ENCODE data around the gene CCDC40.
A peak's percentile ranks its signal among the peaks of the same experiment; 100 is the strongest.

The CCDC40 gene

DNA sequence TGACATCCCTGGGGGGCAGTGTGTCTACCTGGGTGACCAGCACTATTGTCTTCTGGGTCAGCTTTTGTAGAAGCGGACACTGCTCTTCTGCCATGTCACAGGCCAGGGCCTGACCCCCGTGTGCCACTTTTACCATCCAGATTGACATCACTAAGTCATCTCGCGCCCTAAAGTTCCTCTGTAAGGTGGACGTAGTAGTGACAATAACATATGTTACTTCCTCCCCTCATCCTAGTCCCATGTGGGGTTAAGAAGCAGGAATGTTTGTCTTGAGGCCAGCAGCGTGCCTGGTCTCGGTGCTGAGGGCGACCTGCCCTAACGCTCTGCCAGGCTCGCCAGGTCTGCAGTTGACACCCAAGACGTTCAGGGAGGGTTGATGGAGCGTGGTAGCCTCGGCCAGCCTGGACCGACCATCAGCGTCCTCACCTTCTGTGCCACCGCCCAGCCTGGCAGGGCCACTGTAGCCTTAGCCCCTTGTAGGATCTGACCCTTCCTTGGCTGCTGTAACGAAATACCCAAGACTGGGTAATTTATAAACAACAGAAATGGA is 85.7 kb downstream of the CCDC40 start:
- TF ChIP-seq, protein P1, sequence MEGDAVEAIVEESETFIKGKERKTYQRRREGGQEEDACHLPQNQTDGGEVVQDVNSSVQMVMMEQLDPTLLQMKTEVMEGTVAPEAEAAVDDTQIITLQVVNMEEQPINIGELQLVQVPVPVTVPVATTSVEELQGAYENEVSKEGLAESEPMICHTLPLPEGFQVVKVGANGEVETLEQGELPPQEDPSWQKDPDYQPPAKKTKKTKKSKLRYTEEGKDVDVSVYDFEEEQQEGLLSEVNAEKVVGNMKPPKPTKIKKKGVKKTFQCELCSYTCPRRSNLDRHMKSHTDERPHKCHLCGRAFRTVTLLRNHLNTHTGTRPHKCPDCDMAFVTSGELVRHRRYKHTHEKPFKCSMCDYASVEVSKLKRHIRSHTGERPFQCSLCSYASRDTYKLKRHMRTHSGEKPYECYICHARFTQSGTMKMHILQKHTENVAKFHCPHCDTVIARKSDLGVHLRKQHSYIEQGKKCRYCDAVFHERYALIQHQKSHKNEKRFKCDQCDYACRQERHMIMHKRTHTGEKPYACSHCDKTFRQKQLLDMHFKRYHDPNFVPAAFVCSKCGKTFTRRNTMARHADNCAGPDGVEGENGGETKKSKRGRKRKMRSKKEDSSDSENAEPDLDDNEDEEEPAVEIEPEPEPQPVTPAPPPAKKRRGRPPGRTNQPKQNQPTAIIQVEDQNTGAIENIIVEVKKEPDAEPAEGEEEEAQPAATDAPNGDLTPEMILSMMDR (IDR thresholded peaks at IDR 0.05; ENCODE audit: extremely low read depth, missing control alignments): no peak
- DNase-seq (ENCODE audit: low spot score): no peak

GRCh38 chr17:80122926-80123505 is 86.6 kb downstream of the CCDC40 start:
- no peak for DNase-seq (ENCODE audit: low spot score)
- TF ChIP-seq, protein P1 (IDR thresholded peaks at IDR 0.05; ENCODE audit: extremely low read depth, missing control alignments): no peak

DNA sequence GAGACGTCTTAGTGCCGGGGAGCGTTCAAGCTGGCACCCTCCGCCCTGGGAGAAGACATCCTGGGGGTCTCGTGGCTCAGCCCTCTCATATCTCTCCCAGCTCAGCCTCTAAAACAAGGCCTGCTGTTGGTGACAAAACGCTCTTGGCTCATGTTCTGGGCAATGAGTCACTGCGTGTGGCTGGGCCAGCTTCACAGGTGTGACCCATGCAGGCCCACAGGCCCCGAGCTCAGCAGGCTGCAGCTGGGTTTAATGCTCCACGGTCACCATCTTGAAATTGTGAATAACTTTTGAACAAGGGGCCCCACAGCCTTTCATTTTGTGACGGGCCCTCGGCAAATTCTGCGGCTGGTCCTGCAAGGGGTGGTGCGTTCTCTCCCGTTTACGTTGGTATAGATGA is 87.3 kb downstream of the CCDC40 start:
- DNase-seq (ENCODE audit: low spot score): no peak
- TF ChIP-seq, protein P1 (IDR thresholded peaks at IDR 0.05; ENCODE audit: extremely low read depth, missing control alignments): no peak

DNA sequence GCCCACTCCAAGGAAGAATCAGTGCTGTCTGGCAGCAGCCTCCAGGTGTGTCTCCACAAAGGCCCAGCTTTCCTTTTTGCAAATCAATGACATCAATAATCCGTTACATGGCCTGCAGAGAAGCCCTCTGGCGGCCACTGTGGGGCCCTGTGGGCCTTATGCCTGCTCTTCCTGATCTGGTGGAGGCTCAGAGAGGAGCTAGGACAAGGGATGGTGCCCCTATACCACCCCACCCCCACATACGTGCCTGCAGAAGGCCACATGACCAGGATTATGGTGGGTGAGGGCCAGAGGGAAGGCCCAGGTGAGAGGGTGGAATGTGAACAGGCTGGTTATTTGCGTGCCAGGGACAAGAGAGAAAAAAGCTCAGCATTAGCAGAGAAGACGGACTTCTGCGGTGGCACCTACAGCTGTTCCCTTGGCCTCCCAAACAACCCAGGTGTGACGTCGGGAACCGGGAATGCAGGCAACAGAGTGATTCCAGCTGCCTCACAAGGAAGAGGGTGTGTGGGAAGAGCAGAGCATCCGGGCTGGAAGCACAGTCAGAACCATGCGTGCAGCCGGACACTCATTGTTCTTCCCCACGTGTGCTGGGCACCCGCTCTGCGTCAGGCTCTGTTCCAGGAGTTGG is 88.0 kb downstream of the CCDC40 start:
- TF ChIP-seq, protein P1 (IDR thresholded peaks at IDR 0.05; ENCODE audit: extremely low read depth, missing control alignments): no peak
- peak; percentile 43 for DNase-seq (ENCODE audit: low spot score)

DNA sequence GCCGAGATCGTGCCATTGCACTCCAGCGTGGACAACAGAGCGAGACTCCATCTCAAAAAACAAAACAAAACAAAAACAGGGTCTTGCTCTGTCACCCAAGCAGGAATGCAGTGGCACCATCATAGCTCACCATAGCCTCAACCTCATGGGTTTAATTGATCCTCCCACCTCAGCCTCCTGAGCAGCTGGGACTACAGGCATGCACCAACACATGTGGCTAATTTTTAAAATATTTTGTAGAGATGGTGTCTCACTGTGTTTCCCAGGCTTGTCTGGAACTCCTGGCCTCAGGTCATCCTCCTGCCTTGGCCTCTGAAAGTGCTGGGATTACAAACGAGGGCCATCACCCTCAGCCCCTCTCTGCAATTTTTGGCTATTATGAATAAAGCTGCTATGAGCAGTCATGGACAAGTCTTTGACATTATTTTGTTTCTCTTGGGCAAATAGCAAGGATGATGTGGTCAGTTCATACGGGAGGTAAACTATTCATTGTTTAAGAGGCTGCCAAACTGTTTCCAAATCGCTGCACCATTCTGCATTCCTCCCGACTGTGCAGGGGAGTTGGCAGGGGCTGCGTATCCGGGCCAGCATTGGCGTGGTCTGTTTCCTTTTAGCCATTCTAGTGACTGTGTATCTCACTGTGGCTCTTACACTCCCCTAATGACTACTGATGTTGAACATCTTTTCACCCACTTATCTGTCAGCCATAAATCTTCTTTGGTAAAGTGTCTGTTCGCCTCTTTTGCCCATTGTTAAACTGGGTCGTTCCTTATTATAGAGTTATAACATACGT is 89.4 kb downstream of the CCDC40 start:
- TF ChIP-seq, protein P1 (IDR thresholded peaks at IDR 0.05; ENCODE audit: extremely low read depth, missing control alignments): no peak
- no peak for DNase-seq (ENCODE audit: low spot score)

GRCh38 chr17:80126449-80126715 is 89.9 kb downstream of the CCDC40 start:
- DNase-seq (ENCODE audit: low spot score): no peak
- TF ChIP-seq, protein P1 (IDR thresholded peaks at IDR 0.05; ENCODE audit: extremely low read depth, missing control alignments): no peak

GRCh38 chr17:80129006-80129565 is 92.6 kb downstream of the CCDC40 start:
- DNase-seq (ENCODE audit: low spot score): no peak

More at GRCh38 chr17:80129006-80129565, 92.6 kb downstream of the CCDC40 start:
- TF ChIP-seq, protein P1 (IDR thresholded peaks at IDR 0.05; ENCODE audit: extremely low read depth, missing control alignments): no peak

Data from GM20000 (cell line).